Skeletal muscle satellite cell (primary cell): ENCODE data around the gene PIGN.

ENCODE experiments used
- H3K27me3 ChIP-seq: 2 replicates; pipeline ENCODE4 v1.7.0; 2013; ENCODE audit warnings: low read length; ENCODE audit not compliant: control insufficient read depth, insufficient read depth
- H3K36me3 ChIP-seq: 2 replicates; pipeline ENCODE4 v1.7.0; 2013; ENCODE audit warnings: mild to moderate bottlenecking, control low read depth, low read length; ENCODE audit not compliant: insufficient read depth
- H3K4me1 ChIP-seq: 2 replicates; pipeline ENCODE4 v1.7.0; 2013; ENCODE audit warnings: low read length; ENCODE audit not compliant: control insufficient read depth, insufficient read depth
- H3K4me2 ChIP-seq: 2 replicates; pipeline ENCODE4 v1.7.0; 2013; ENCODE audit warnings: mild to moderate bottlenecking, low read length
- H3K4me3 ChIP-seq: 2 replicates; pipeline ENCODE4 v1.7.0; 2013; ENCODE audit warnings: low read length
- H3K9ac ChIP-seq: 2 replicates; pipeline ENCODE4 v1.7.0; 2013; ENCODE audit warnings: mild to moderate bottlenecking, low read depth, low read length, moderate library complexity
- H3K9me3 ChIP-seq: replicated peaks from 2 replicates; pipeline ENCODE4 v1.7.0; 2013; ENCODE audit warnings: mild to moderate bottlenecking, control low read depth, low read length

PIGN gene

DNA sequence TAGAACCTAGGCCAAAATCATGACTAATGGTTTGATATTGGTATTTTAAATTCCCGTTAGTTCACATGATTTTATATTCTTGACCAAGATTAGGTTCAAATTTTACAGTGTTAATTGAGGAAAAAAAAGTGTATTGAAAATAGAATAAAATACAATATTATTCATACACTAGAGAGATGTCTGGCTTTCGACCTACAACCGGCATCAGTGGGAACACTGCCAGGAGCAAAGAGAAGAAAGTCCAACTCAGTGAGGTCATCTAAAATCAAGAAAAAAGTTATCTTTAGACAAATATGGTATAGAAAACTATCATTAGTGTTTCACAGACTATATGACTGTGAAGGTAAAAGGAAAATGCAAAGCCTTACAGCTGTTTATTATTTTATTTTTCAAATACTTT lies 81.5 kb downstream of the PIGN start:
- H3K4me2 ChIP-seq, result no peak overlapping the region
- H3K27me3 ChIP-seq, result no peaks in the 10 kb centered on the region
- no peak overlapping the region for H3K4me3 ChIP-seq
- H3K4me1 ChIP-seq, result no peaks in the 10 kb centered on the region
- H3K36me3 ChIP-seq, result no peaks in the 10 kb centered on the region
- H3K9me3 ChIP-seq, result no peaks in the 10 kb centered on the region
- no peak overlapping the region for H3K9ac ChIP-seq

DNA sequence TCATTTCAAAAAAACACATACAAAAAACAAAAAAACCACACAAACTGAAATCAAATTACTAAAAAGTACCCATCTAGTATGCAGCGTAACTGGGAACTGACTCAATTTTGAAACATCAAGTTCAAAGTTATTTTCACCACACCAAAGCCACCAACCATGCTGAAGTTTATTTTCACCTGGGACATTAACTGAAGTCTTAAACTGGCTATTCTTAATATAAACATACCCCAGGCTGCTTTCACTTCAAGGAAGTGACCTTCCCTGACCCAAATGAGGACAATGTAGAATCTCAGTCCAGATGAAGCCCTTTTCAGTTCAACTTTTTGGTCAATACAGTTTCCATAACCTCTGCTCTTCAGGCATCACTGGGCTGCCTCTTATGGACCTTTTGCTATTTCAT lies 84.6 kb downstream of the PIGN start:
- H3K27me3 ChIP-seq, result no peaks in the 10 kb centered on the region

DNA sequence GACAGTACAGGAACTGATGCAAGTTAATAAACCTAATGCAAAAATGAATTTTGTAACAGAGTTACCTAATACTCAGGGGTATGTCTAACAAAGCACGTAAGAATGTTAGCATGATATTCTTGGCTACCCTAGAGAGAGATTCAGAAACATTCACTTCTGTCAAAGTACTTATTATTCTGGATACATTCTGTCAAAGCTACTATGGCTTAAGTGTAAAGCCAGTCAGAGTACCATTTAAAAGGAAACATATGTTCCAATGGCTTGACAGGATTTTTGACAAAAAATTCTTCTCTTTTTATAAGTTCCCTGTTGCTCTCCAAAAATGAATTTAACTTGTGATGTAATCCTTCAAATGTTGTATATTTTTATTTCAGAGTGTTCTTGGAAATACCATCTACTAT lies 85.5 kb downstream of the PIGN start:
- Histone ChIP-seq H3K9me3 (no peaks in the 10 kb centered on the region), H3K27me3 (no peaks in the 10 kb centered on the region), H3K4me3 (no peak overlapping the region), H3K4me1 (no peaks in the 10 kb centered on the region), H3K4me2 (no peak overlapping the region), H3K36me3 (peaks cover 15% of the 10 kb centered on the region), H3K9ac (no peak overlapping the region)

More for the DNA sequence above, 84.6 kb downstream of the PIGN start:
- H3K9ac ChIP-seq, result no peak overlapping the region
- no peak overlapping the region for H3K4me2 ChIP-seq
- no peaks in the 10 kb centered on the region for H3K9me3 ChIP-seq
- H3K4me1 ChIP-seq, result no peaks in the 10 kb centered on the region
- no peak overlapping the region for H3K4me3 ChIP-seq
- H3K36me3 ChIP-seq, result peaks cover 15% of the 10 kb centered on the region

DNA sequence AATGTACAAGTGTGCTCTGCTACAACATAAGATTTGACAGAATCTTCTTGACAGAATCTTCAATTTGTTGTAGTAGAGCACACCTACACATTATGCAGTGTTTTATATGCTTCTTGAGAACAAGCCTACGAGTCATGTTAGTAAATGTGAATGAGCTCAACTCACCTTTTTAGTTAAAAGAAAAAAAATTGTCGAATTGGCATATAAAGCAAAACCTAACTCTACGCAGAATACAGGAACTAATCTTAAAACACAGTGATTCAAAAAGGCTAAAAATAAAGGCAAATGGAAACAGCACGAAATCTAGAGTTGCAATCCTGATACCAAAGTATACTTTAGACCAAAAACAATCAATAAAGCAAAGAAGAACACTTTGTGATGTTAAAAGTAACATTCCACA lies 87.9 kb downstream of the PIGN start:
- H3K27me3 ChIP-seq, result no peaks in the 10 kb centered on the region
- H3K9me3 ChIP-seq, result no peaks in the 10 kb centered on the region
- no peaks in the 10 kb centered on the region for H3K4me1 ChIP-seq
- no peak overlapping the region for H3K4me2 ChIP-seq
- H3K36me3 ChIP-seq, result peaks cover 15% of the 10 kb centered on the region
- H3K9ac ChIP-seq, result no peak overlapping the region
- no peak overlapping the region for H3K4me3 ChIP-seq

DNA sequence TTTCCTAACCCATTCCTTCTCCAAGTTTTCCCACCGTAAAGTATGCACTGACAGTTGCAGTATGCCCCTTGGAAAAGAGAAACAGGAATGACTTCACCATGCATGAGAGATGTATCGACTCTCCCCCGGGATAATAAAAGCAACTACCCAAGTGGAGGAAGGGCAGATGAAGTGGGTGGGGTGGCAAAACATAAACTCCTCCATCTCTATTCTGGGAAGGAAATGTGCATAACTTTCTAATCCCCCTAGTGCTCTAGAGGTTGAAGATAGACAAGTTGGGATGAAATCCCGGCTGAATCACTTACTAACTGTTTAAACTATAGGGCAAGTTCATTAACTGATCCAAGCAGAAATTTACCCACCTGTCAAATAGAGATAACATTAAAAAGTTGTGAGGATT lies 89.2 kb downstream of the PIGN start:
- H3K27me3 ChIP-seq, result no peaks in the 10 kb centered on the region
- H3K4me2 ChIP-seq, result no peak overlapping the region
- H3K4me3 ChIP-seq, result no peak overlapping the region
- no peak overlapping the region for H3K9ac ChIP-seq
- no peaks in the 10 kb centered on the region for H3K9me3 ChIP-seq
- H3K4me1 ChIP-seq, result no peaks in the 10 kb centered on the region
- H3K36me3 ChIP-seq, result peaks cover 15% of the 10 kb centered on the region

DNA sequence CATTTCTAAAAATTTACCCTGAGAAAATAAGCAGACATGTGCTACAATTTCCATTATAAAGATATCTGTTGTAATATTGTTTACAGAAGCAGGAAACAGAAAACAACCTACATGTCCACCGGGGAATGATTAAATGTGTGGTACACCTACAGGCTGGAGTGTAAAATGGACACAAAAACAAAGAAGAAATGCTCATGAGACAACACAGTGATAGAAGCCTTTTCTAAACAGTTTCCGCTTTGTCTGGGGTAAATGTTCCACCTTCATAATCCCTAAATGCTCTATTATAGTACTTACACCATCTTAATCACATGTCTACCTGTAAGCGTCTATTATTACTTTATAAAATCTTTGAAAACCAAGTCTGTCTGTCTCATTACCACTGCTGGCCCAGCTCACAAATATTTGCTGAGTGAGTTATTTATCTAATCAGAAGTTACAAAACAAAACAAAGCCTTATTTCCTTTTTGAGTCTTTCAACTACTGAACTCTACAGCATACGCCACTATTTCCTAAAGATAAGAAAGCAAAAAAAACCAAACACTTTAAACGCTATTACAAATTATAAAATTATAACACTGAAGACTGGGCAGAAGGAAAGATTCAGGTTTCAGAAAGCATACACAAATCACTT lies 95.3 kb downstream of the PIGN start:
- Histone ChIP-seq H3K4me3 (no peak overlapping the region), H3K9ac (no peak overlapping the region), H3K4me2 (no peak overlapping the region), H3K4me1 (no peaks in the 10 kb centered on the region), H3K9me3 (no peaks in the 10 kb centered on the region), H3K36me3 (no peaks in the 10 kb centered on the region), H3K27me3 (no peaks in the 10 kb centered on the region)

DNA sequence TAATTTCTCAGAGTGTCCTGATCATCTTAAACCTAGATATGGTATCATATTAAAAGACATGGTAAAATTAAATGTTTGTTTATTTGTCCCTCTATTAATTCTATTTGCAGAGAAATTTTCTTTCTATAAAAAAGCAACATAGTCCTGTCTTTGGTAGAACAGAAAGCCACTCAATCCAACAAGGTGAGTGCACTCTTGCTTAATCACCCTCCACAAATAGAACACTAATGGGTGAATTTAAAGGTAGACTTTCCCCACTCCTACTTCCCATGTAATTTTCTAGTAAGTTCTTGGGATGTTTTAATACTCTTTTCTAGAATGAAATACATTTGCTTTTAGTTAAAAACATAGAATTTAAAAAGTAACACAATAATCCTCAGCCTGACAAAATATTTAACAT lies 97.7 kb downstream of the PIGN start:
- no peak overlapping the region for H3K4me2 ChIP-seq
- H3K9ac ChIP-seq, result no peak overlapping the region
- no peak overlapping the region for H3K4me3 ChIP-seq
- H3K4me1 ChIP-seq, result no peaks in the 10 kb centered on the region
- H3K27me3 ChIP-seq, result no peaks in the 10 kb centered on the region
- H3K9me3 ChIP-seq, result no peaks in the 10 kb centered on the region
- H3K36me3 ChIP-seq, result no peaks in the 10 kb centered on the region

DNA sequence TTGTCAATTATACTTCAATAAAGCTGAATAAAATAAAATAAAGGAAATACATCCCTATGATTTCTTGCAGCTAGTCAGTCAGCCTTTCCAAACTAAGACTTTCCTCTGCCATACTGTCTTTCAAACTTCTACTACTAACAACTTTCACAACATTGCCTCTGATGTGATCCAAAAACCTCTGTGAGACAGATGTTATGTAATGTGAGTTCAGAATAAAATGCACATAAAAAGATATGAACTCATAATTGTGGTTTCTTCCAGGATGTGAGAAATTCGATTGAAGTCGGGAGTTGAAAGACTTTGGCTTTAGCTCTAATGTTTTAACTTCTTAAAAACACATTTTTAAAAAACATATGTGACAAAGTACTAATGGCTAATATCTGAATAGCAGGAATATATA lies 98.7 kb downstream of the PIGN start:
- Histone ChIP-seq H3K36me3 (no peaks in the 10 kb centered on the region), H3K4me2 (no peak overlapping the region), H3K4me1 (no peaks in the 10 kb centered on the region), H3K4me3 (no peak overlapping the region), H3K9ac (no peak overlapping the region), H3K9me3 (no peaks in the 10 kb centered on the region), H3K27me3 (no peaks in the 10 kb centered on the region)

DNA sequence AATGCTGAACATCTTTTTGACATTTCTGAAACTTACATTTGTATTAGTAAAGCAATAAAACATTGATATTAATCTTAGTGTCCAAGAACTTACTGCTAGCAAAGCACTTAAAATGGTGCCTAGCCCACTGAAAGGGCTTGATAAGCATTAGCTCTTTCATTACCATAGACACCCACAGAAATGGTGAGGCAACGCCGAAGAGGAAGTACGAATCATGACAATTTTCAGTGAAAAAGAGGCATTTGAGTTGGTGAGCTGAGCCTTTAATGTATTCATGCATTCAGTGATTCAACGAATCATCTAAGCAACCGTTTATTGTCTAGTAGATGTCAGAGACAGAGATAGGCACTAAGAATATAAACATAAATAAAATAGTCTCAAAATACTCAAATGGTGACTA lies 101.1 kb downstream of the PIGN start:
- H3K9ac ChIP-seq, result no peak overlapping the region
- H3K4me1 ChIP-seq, result no peaks in the 10 kb centered on the region
- no peaks in the 10 kb centered on the region for H3K36me3 ChIP-seq
- H3K27me3 ChIP-seq, result no peaks in the 10 kb centered on the region
- H3K4me2 ChIP-seq, result no peak overlapping the region
- H3K4me3 ChIP-seq, result no peak overlapping the region
- no peaks in the 10 kb centered on the region for H3K9me3 ChIP-seq

DNA sequence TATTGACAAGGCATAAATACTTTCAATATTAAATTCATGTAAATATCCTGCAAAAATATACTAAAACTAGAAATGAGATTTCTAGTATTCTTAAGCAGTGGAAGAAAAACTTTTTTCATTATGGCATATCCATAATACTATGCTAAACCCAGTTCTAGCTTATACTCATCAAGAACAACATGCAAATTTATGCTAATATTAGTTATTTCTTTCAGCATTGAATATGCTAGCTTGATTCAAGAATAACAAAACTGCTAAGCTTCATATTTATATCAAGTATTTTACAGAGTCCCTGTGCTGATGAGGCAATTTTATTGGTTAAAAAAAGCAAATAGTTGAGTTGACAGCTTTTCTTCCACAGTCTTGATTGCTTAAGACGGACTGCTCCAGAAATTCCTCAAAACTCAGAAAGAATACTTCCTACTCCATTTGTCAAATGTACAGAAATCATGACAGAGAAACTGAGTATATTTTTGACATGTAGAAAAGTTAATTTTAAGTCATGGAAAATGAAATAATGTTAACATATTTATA lies 105.0 kb downstream of the PIGN start:
- Histone ChIP-seq H3K4me3 (no peak overlapping the region), H3K9ac (no peak overlapping the region), H3K27me3 (no peaks in the 10 kb centered on the region), H3K36me3 (no peaks in the 10 kb centered on the region), H3K4me1 (no peaks in the 10 kb centered on the region), H3K9me3 (no peaks in the 10 kb centered on the region), H3K4me2 (no peak overlapping the region)

DNA sequence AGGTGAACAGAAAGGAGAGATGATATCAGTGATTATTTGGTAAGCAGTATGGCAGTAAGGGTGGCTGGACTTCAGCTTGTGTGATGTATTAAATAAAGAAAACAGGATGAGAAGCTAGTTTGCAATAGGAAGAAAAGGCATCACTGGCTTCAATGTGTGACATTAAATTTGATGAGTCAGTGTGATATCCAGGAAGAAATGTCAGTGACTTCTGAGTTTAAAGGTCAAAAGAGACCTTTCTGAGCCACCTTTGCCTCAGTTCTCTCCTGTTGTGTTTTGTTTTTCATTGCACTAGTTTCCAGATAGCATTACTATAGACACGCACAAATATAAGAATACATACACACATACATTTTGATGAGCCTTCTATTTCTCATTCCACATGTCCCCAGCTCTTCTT lies 105.6 kb downstream of the PIGN start:
- no peaks in the 10 kb centered on the region for H3K9me3 ChIP-seq
- no peaks in the 10 kb centered on the region for H3K36me3 ChIP-seq
- no peak overlapping the region for H3K4me2 ChIP-seq
- no peak overlapping the region for H3K4me3 ChIP-seq
- H3K4me1 ChIP-seq, result no peaks in the 10 kb centered on the region
- H3K9ac ChIP-seq, result no peak overlapping the region
- no peaks in the 10 kb centered on the region for H3K27me3 ChIP-seq

DNA sequence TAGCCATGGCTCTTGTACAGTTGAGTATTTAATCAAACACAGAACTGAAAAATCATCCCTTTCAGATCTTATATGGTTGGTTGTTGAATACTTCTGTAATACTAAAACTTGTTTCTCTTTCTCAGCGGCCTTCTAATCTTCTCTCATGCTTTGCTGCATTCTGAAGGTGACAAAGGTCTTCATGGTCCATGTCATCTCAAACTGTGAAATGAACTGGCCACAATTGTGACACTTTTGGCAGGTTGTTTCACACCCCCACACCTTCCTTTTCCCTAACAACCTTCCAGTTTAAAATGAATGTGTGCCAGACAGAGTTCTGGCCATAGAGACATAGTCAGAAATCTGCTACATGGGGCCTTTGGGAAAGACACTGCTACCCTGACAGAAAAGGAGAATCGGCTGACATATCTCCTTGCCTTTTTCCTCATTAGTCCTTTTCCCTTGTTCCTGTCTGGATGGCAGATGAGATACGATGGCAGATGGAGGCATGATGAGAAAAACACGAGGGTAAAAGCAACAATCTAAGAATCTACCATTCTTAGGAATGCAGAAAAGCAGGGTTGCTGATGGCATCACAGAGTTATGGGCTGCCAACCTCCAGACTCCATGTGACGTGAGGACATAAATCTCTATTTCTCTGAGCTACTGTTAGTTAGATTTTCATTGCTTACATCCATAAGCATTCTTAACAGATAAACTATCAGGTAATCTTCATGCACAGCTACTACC lies 106.5 kb downstream of the PIGN start:
- H3K9me3 ChIP-seq, result no peaks in the 10 kb centered on the region
- no peaks in the 10 kb centered on the region for H3K27me3 ChIP-seq
- no peak overlapping the region for H3K4me2 ChIP-seq
- H3K36me3 ChIP-seq, result no peaks in the 10 kb centered on the region
- no peaks in the 10 kb centered on the region for H3K4me1 ChIP-seq
- H3K9ac ChIP-seq, result no peak overlapping the region
- no peak overlapping the region for H3K4me3 ChIP-seq
